Suppressor macrophage (primary cell): Measurements from ENCODE around the gene MYH9.

Source experiments
- DNase-seq, 4 experiments: peaks; one replicate each; pipeline ENCODE4 v3.0.0-alpha.2; 2020 to 2022

The MYH9 gene

DNA sequence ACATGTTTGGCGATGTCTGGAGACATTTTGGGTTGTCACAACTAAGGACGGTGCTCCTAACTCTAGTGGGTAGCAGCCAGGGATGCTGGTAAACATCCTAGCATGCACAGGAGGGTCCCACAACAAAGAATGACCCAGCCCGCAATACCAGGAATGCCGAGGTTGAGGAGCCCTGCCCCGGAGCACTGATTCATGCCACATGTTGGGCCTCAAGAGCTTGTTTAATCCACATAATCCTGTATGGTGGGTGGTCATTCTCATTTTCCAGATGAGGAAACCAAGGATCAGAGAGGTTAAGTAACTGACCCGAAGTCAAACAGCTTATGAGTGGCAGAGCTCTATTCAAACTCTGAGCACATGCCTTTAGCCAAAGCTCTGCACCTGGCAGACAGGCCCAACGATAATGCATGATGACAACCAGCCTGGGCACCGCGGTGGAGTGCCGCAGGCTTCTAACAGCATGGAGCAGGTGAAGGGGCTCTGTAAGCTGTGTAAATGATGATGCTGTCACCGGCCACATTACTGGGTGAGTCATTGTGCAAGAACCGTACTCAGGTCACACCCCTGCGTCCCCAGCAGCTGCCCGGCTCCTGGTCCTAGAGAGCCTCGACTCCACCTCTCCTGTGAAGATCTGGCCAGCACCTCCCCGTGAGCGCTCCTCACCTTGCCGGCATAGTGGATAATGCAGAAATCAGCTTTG is 76.2 kb downstream of the MYH9 start:
- DNase-seq = no peak

DNA sequence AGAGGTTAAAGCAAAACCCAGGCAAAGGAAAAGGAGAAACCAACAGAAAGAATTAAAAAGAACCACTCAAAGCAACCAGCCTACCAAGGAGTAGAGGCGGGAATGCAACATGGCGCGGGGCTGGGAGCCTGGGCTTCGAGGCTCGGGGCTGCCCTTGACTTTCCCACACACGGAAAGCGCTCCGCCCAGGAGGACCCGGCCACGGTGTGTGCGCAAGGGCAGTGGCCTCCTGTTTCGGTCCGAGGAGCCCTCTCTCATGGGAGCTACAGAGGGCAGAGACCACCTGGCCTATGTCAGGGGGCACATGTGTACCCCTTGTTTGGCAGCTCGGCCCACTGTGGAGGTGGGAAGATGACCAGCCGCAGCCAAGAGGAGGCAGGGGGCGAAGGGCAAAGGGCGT is 78.9 kb downstream of the MYH9 start:
- DNase-seq = no peak

DNA sequence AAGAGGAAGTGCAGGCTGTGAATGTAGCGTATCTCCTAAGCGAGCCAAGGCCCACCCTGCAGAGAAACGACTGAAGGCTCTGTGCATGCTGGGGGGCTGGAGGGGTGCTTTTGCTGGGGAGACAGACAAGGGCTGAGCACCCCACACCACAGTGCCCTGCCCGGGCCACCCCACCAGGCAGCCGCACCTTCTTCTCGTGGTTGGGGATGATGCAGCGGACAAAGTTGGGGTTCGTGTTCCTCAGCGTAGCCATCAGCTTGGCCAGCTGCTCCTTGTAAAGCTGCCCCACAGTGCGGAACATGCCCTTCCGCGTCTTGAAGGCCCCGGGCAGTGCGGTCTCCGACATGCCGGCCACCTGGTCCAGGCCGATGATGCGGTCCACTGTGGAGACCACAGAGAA is 81.5 kb downstream of the MYH9 start:
- no peak for DNase-seq

DNA sequence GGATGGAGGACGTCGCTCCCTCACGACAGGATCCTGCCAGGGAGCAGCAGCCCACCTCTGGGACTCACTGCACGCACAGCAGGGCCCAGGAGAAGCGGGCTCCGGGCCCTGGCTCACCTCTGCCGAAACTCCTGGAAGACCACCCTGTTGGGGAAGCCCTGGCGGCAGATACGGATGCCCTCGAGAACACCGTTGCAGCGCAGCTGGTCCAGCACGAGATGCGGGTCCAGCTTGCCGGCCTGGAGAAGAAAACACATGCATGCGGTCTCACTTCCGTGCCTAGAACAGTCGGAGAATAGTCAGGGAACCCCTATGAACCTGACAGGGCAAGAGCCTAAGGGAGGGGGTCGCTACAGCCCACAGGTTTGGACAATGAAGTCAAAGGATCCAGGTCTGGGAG is 82.0 kb downstream of the MYH9 start:
- DNase-seq = no peak

DNA sequence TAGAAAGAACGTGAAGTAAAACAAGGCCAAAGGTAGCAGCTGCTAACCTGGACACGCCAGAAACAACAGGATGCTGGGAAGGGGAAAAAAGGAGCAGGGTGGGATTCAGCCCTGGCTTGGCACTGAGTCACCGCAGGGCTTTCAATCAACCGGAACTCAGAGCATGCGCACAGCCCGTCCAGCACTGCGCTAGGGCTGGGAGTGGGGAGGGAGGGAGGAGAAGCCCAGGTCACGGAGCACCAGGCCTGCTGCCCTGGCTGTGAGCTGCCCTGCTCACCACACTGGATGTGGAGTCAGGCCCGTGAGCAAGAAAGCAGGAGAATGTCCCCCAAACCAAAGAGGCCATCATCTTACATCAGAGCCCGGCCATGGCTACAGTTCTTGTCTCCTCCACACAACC is 83.3 kb downstream of the MYH9 start:
- DNase-seq = no peak

DNA sequence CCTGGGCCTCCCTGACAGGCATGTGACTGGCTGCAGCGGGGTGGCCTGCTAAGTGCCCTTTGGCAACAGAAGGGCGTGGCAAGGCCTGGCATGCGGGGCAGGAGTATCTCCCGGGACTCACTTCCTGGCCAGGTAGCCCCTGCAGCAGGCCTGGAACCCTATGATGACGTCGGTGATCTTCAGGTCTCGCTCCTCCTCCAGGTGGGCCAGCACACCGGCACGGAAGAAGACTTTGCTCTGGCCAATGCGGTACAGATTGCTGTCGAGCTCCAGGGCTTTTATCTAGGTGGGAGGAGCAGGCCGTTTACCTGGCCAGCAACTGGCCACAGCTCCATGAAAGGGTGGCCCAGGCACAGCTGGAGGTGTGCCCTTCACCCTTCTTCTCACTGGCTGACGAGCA is 83.9 kb downstream of the MYH9 start:
- DNase-seq = no peak

DNA sequence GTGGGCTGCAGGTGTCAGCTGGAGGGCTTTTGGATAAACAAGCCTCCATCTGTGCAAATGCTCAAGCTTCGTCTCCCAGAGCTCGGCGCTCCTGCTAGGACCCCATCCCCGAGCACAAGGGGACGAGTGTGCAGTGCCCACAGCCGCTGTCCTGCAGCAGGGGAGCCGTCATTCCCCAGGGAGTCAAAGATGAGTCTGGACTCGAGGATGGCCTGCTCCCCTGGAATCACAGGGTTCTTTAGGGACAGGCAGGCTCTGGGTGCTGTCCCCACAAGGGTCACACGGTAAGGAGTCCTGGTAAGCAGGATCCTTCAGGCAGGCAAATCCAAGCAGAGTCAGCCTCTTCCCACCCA is 84.7 kb downstream of the MYH9 start:
- DNase-seq = no peak

DNA sequence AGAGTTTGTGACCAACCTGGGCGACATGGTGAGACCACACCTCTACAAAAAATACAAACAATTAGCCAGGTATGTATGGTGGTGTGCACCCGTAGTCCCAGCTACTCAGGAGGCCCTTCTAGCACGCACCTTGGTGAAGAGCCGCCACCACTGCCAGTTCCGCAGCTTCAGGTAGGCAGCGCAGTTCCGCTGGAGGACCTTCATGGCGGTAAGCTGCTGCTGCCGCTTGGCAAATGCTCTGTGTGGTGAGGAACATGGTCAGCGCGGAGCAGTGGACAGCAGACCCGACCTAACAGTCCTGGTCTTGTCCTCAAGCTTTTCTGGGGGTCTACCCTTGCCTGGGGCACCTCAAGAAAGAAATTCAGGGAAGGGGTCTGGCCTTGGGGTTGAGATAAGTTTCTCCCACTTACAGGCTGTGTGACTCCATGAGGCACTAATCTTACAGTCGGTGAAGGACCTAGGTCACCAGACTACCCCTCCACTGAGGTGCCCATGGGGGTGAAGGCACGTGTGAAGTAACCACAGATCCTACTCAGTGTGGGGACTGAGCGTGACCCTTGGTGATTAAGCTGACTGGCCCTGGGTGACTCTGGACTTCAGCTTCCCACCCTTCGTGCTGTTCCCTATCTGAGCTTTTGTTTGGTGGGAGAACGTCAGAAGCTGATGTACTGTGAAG is 85.2 kb downstream of the MYH9 start:
- DNase-seq = no peak

DNA sequence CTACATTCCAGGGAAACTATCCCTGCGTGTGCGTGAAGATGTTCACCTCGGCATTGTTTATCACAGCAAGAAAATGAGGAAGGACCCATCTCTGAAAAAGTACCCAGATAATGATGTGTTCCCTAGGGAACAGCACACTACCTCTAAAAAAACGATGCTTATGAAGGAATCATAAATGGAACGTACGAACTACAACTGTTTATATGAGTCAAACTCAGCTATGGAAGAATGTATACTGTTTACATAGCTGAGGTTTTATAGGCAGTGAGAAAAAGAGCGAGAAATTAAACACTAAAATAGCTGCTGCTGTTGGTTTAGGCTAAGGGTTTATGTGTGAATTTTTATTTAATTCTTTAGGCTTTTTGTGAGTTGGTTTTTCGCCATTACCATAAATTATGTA is 85.9 kb downstream of the MYH9 start:
- no peak for DNase-seq

DNA sequence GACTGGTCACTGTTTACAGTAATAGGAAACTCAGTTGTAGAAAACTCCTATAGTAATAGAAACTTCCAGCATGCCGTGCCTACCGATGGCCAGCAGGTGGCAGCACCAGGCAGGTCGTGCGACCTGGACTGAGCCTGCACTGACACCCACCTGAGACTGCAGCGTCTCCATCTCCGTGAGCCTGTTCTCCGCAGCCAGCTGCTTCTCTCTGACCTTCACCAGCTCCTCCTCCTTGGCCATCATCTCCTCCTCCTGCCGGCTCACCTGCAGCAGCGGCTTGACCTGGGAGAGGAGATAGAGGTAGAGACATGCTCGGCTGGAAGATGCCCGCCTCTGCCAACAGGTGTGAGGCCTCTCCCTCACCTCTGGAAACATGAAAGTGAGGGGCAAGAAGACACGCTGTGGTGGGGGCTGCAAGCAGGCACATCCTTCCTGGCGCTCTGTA is 86.4 kb downstream of the MYH9 start:
- peak; percentile 65 to 81 (median 79) for DNase-seq

DNA sequence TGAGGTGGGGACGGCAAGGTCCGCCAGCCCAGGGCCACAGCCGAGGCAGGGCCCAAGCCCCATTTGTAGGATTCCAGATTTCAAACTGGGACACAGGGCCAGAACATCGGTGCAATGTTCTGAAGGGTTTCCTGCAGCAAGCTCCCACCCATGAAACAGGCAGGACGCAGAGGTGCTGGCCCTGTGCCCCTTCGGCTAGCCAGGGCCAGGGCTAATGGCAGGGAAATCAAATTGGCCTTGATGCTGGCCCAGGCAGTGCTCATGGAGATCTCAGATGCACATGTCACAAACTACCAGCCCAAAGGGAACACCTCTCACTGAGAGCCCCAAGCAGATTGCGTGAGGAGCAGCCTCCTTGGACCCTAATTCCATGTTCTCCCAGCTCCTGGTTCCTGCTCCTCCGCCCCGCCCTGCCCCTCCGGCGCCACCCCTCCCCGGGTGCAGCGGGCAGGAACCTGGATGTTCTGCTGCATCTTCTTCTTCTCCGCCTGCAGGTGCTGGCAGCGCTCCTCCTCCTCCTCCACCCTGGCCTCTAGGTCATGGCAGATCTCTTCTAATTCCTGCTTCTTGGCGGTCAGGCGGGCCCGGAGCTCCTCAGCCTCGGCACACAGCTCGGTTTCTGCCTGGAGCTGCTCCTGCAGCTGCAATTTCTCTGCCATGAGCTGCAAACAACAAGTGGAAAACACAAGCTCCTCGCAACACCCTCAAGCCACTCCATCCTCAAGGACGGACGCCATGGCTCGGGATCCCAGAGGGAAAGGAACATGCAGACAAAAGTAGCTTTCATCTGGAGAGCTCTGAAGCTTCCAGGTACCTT is 87.2 kb downstream of the MYH9 start:
- no peak for DNase-seq

DNA sequence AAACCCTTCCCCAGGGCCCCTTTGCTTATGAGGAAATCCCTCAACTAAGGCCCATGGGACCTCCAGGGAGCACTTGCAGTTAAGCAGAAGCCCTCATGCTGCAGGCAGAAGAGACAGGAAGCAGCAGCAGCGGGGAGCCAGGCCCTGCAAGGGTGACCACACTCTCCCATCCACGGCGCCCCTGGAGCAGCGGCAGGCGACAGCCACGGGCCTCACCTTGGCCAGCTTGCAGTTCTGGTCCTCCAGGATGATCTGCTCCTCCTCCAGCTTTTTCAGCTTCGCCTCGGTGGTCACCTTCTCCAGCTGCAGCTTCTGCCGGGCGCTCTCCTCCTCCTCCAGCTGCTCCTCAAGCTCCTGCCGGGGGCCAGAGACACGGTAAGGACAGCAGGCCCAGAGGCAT is 87.9 kb downstream of the MYH9 start:
- no peak for DNase-seq

DNA sequence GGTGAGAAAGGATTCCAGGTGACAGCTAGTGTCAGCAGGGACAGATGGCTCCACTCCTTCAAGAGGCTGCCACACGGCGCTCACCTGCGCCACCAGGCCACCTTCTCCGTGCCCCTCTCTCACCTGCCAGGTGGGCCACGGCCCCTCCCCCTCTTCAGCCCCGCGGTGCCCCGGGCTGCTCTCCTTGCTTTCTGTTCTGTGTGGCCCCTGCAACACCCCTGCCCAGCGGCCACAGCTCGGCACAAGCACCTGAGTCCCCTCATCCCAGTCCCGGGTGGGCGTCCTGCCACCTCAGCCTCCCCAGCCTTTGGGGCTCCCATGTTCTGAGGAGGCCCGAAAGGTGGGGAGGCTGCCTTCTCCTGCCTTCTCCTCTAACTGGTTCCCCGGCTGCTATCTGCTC is 88.5 kb downstream of the MYH9 start:
- DNase-seq = no peak

DNA sequence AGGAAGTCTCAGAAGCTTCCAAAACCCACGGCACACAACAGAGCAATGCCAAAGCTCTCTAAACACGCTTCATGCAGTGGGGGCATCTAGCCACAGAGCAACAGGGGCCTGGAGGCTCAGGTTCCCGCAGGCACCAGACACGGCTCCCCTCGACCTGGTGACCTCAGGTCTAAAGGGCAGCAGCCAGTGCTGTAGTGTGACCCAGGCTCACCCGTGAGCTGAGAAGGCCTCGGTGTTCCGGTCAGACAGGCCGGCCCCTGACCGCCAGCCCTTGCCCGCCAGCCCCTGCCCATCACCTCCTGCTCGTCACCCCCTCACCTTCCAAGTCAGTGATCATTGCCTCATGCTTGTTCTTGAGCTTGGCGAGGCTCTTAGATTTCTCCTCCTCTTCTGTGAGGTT is 89.2 kb downstream of the MYH9 start:
- no peak for DNase-seq

DNA sequence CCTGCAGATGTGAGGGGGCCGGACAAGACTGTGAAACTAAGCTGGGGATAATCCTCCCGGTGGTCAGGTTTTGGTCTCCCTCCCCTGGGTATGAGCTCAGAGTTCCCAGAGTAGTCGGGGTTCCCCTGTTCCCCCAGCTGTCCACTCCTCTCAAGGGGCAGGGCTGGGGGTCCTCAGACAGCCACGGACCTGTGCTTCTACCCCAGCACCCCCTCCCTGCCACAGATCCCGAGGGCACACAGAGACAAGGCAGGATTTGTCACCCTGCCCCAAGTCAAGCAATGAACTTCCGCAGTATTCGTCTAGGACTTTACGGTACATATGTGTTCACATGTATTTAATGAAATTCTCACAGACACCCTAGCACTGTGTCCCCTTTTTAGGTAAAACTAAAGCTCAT is 89.6 kb downstream of the MYH9 start:
- no peak for DNase-seq

DNA sequence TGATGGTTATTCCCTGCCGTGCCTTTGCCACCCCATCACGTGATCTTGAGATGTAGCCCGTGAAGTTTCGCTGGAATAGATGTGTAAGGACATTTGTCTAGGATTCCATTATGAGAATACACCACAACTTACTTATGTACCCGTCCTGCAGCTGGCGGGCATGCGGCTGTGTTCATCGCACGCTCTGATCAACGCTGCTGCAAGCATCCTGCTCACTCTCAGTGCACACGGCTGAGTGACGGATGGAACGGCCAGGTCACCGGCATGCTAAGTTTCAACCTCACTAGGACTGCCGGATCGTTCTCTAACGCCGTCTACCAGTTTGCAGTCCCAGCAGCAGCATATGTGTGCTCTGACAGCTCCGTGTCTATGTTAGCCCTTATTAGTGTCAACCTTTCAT is 90.2 kb downstream of the MYH9 start:
- DNase-seq = no peak

DNA sequence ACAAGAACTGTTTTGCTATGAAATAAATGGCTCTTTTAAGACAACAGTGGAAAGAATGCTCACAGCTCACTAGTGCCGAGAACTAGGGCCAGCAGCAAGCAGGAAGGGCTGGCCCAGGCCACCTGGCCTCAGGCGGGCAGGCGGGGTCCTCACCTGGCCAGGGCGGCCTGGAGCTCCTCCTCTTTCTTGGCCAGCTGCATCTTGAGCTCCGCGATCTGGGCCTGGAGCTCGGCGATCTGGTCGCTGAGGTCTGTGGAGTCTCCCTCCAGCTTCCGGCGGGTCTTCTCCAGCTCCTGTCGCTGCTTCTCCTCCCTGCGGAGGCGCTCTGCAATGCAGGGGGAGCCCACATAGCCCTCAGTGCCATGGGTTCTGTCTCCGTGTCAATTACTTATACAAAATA is 91.1 kb downstream of the MYH9 start:
- no peak for DNase-seq

DNA sequence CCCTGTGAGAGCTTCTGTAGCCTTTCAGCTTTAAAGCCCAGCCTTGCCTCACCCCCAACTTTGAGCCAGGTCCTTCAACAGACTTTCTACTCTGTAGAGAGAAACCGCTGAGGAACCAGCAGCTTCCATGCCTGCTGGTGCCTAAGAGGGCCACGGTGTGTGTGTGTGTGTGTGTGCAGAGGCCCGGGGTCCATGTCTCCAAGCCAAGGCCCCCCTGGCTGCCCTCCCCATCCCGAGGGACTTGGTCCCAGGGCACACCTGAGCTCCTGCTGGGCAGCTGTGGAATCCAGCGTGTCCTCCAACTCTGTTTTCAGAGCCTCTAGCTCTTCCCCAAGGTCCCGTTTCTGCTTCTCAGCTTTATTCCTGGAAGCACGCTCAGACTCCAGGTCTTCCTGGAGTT is 92.5 kb downstream of the MYH9 start:
- no peak for DNase-seq

DNA sequence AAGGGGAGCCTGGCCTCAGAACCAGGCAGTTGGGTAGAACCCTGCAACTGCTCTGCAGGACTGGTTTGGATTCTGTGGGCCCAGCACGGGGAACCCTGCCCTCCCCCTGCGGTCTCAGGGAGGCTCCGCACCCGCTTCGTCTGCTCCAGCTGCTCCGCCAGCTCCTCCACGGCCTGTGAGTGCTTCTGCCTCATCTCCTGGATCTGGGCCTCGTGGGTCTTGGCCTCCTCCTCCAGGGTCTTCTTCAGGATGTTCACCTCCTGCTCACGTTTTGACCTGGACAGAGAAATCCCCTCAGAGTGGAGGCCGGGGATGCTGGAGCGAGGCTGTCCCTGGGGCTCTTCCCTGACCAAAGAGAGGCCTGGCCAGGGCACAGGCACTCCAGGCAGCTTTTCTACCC is 93.0 kb downstream of the MYH9 start:
- no peak for DNase-seq

DNA sequence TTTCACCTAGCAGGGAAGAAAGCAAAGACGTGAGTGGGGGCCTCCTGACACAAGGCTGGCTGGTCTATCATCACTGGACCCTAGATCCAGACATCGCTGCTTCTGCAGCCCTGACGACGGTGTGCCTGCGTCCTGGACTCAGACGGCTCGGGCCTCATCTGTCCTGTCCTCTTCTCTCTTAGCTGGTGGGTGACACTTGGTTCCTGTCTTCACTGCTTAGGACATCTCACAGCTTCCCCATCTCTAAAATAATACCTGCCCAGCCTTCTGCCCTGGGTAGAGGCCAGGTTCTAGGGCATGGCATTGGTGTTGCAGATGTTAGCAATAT is 93.5 kb downstream of the MYH9 start:
- DNase-seq = no peak

DNA sequence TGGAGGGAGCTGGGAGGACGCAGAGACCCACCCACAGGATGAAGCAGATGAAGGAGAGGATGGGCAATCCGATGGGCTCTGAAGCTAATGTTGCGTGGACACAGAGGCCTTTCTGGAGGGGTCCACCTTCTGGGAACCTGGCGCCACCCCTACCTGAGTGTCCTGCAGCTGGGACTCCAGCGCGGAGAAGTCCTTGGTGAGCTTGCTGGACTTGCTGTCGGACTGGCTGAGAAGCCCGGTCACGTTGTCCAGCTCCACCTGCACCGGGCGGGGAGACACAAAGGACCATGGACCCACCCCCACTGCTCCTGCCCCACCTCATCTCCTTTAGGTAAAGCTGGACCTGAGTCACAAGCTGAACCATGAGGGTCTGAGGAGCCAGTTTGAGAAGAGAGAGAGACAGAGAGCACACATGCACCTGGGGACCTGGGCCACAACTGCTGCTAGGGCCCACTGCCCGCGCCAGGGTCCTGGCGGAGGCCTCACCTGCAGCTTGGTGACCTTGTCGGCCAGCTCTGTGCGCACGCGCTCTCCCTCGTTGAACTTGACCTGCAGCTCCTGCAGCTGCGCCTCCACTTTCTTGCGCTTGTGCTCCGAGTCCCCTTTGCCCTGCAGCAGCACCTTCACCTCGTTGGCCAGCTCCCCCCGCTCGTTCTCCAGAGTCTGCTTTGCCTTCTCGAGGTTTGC is 94.0 kb downstream of the MYH9 start:
- no peak for DNase-seq

DNA sequence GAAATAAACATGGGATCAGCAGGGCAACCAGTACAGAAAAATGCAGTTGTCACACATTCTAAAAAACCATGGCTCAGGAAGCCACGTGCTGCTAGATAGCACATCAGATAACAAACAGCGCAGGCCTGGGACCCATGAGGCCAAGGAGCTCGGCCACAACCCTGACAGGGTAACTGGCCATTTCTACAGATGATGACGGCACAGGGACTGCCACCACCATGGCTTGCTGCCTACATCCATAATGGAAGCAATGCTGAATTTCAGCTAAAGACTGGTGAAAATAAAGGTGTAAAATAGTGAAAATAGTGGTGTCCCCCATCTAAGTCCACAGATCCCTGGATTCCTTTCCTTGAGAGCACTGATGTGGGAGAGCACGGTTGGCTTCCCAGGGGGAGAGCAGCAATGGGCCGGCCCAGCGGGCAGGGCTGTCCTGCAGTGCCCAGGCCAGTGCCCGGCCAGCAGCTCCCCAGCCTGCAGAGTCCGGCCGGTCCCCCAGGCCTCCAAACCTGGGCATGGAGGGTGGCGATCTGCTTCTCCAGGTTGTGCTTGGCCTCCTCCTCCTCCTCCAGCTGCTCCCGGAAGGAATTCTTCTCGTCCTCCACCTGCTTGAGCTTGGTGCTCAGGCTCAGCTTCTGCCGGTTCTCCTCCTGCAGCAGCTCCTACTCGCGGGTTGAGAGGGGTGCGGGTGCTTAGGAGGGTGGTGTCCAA is 94.8 kb downstream of the MYH9 start:
- DNase-seq = no peak
